ENCODE measurements around the gene SIL1. TPM values are rescaled to one million over a fixed set of nuclear protein-coding genes. Genes with fewer than 3 reads are reported as not detected.

The SIL1 gene
- total RNA-seq, 1 donor from 2014 or later: 28.0 TPM

- no peak for DNase-seq
Observed at GRCh38 chr5:138978080-138978479, 220.1 kb downstream of the SIL1 start.

- peak; percentile 83 for DNase-seq
Observed at GRCh38 chr5:138975098-138975847, 222.9 kb downstream of the SIL1 start.

GRCh38 chr5:138974227-138975063, 223.7 kb downstream of the SIL1 start:
- peak; percentile 90 for DNase-seq

GRCh38 chr5:138972836-138973235, 225.3 kb downstream of the SIL1 start:
- no peak for DNase-seq

GRCh38 chr5:138972230-138972629, 225.9 kb downstream of the SIL1 start:
- peak; percentile 81 for DNase-seq

- DNase-seq: no peak
Observed at GRCh38 chr5:138969323-138970002, 228.7 kb downstream of the SIL1 start.

GRCh38 chr5:138968601-138969000, 229.6 kb downstream of the SIL1 start:
- no peak for DNase-seq

GRCh38 chr5:138967791-138968448, 230.2 kb downstream of the SIL1 start:
- no peak for DNase-seq

- DNase-seq: no peak
Observed at GRCh38 chr5:138966236-138966985, 231.8 kb downstream of the SIL1 start.

GRCh38 chr5:138965626-138966025, 232.5 kb downstream of the SIL1 start:
- DNase-seq: no peak

- no peak for DNase-seq
Observed at GRCh38 chr5:138964647-138965201, 233.4 kb downstream of the SIL1 start.

- DNase-seq: no peak
Observed at GRCh38 chr5:138963763-138964371, 234.3 kb downstream of the SIL1 start.

- DNase-seq: no peak
Observed at GRCh38 chr5:138962614-138963370, 235.4 kb downstream of the SIL1 start.

GRCh38 chr5:138961729-138962128, 236.4 kb downstream of the SIL1 start:
- no peak for DNase-seq

GRCh38 chr5:138961221-138961620, 236.9 kb downstream of the SIL1 start:
- DNase-seq: no peak

GRCh38 chr5:138960145-138960692, 237.9 kb downstream of the SIL1 start:
- DNase-seq: no peak

GRCh38 chr5:138956801-138957200, 241.4 kb downstream of the SIL1 start:
- DNase-seq: no peak

- DNase-seq: no peak
Observed at GRCh38 chr5:138955671-138956295, 242.4 kb downstream of the SIL1 start.

- DNase-seq: peak; percentile 91
Observed at GRCh38 chr5:138955013-138955660, 243.0 kb downstream of the SIL1 start.
